ENCODE results near the gene ALDH7A1. TPM values are rescaled to one million over a fixed set of nuclear protein-coding genes. Genes with fewer than 3 reads are reported as not detected.

ALDH7A1 gene
- total RNA-seq, 1 donor from 2014 or later = 128 TPM

- Histone ChIP-seq H3K79me2 (ENCODE audit: low read depth) (peaks cover 16% of the 10 kb centered on the region), H3K27ac (no peak overlapping the region)
- no peak overlapping the region for H3K4me3 Mint-ChIP-seq
These were observed 11.3 kb downstream of the ALDH7A1 start for GRCh38 chr5:126583761-126584160.

GRCh38 chr5:126579716-126580115 is 15.3 kb downstream of the ALDH7A1 start:
- H4K20me1 ChIP-seq (ENCODE audit: low read depth) = no peaks in the 10 kb centered on the region
- no peak overlapping the region for H3K4me3 Mint-ChIP-seq
- no peak overlapping the region for H3K27ac Mint-ChIP-seq
- no peak overlapping the region for H3K27ac ChIP-seq
- no peaks in the 10 kb centered on the region for H3K9me3 ChIP-seq (ENCODE audit: low read depth)
- H3K36me3 ChIP-seq = peaks cover 32% of the 10 kb centered on the region
- H2AFZ ChIP-seq (replicated peaks) = no peak overlapping the region
- H3K36me3 Mint-ChIP-seq = peaks cover 33% of the 10 kb centered on the region
- H3F3A ChIP-seq (ENCODE audit: low read depth) = no peaks in the 10 kb centered on the region
- no peaks in the 10 kb centered on the region for H3K4me1 ChIP-seq
- no peak overlapping the region for H3K9ac ChIP-seq
- no peak overlapping the region for H3K4me3 ChIP-seq
- no peaks in the 10 kb centered on the region for H3K27me3 ChIP-seq
- no peak for DNase-seq (ENCODE audit: low spot score)
- no peak for TF ChIP-seq CTCF (IDR thresholded peaks at IDR 0.05)
- no peak for TF ChIP-seq EZH2phosphoT487 (IDR thresholded peaks at IDR 0.05)
- TF ChIP-seq EZH2 (IDR thresholded peaks at IDR 0.05) = no peak
- H3K9me3 Mint-ChIP-seq = no peaks in the 10 kb centered on the region
- H3K79me2 ChIP-seq (ENCODE audit: low read depth) = peaks cover 5% of the 10 kb centered on the region
- H3K4me2 ChIP-seq = no peak overlapping the region
- H3K4me1 Mint-ChIP-seq = no peaks in the 10 kb centered on the region
- no peaks in the 10 kb centered on the region for H3K27me3 Mint-ChIP-seq (ENCODE audit: insufficient read depth, low read depth)

More at GRCh38 chr5:126583761-126584160, 11.3 kb downstream of the ALDH7A1 start:
- Histone ChIP-seq H3F3A (ENCODE audit: low read depth) (no peaks in the 10 kb centered on the region), H3K36me3 (peaks cover 28% of the 10 kb centered on the region), H3K9ac (no peak overlapping the region), H2AFZ (replicated peaks) (no peak overlapping the region), H3K4me1 (no peaks in the 10 kb centered on the region), H3K27me3 (no peaks in the 10 kb centered on the region), H3K4me2 (no peak overlapping the region), H3K9me3 (ENCODE audit: low read depth) (no peaks in the 10 kb centered on the region), H4K20me1 (ENCODE audit: low read depth) (peaks cover 4% of the 10 kb centered on the region), H3K4me3 (no peak overlapping the region)
- Mint-ChIP-seq H3K9me3 (no peaks in the 10 kb centered on the region), H3K36me3 (peaks cover 36% of the 10 kb centered on the region), H3K4me1 (no peaks in the 10 kb centered on the region), H3K27ac (no peak overlapping the region), H3K27me3 (ENCODE audit: insufficient read depth, low read depth) (no peaks in the 10 kb centered on the region)
- DNase-seq (ENCODE audit: low spot score) = no peak
- TF ChIP-seq EZH2phosphoT487 (IDR thresholded peaks at IDR 0.05) (no peak), EZH2 (IDR thresholded peaks at IDR 0.05) (no peak), CTCF (IDR thresholded peaks at IDR 0.05) (no peak)

- Histone ChIP-seq H3K36me3 (peaks cover 22% of the 10 kb centered on the region), H3K4me1 (no peaks in the 10 kb centered on the region), H3K27ac (no peak overlapping the region), H3K79me2 (ENCODE audit: low read depth) (peaks cover 5% of the 10 kb centered on the region), H3K9ac (no peak overlapping the region), H3K9me3 (ENCODE audit: low read depth) (no peaks in the 10 kb centered on the region), H2AFZ (replicated peaks) (no peak overlapping the region), H3F3A (ENCODE audit: low read depth) (no peaks in the 10 kb centered on the region), H3K4me3 (no peak overlapping the region), H3K4me2 (no peak overlapping the region), H3K27me3 (no peaks in the 10 kb centered on the region), H4K20me1 (ENCODE audit: low read depth) (no peaks in the 10 kb centered on the region)
- Mint-ChIP-seq H3K27ac (no peak overlapping the region), H3K36me3 (peaks cover 27% of the 10 kb centered on the region), H3K27me3 (ENCODE audit: insufficient read depth, low read depth) (no peaks in the 10 kb centered on the region), H3K4me1 (no peaks in the 10 kb centered on the region), H3K4me3 (no peak overlapping the region), H3K9me3 (no peaks in the 10 kb centered on the region)
- DNase-seq (ENCODE audit: low spot score) = no peak
- no peak for TF ChIP-seq EZH2 (IDR thresholded peaks at IDR 0.05)
These were observed 17.6 kb downstream of the ALDH7A1 start for GRCh38 chr5:126577415-126577814.

GRCh38 chr5:126576974-126577373 is 18.0 kb downstream of the ALDH7A1 start:
- Mint-ChIP-seq H3K9me3 (no peaks in the 10 kb centered on the region), H3K36me3 (peaks cover 24% of the 10 kb centered on the region), H3K4me3 (no peak overlapping the region), H3K27ac (no peak overlapping the region), H3K4me1 (no peaks in the 10 kb centered on the region), H3K27me3 (ENCODE audit: insufficient read depth, low read depth) (no peaks in the 10 kb centered on the region)
- Histone ChIP-seq H3K27me3 (no peaks in the 10 kb centered on the region), H3K9me3 (ENCODE audit: low read depth) (no peaks in the 10 kb centered on the region), H3K4me2 (no peak overlapping the region), H3K4me3 (no peak overlapping the region), H3K27ac (no peak overlapping the region), H3K9ac (no peak overlapping the region), H3K79me2 (ENCODE audit: low read depth) (peaks cover 5% of the 10 kb centered on the region), H3K4me1 (no peaks in the 10 kb centered on the region), H3F3A (ENCODE audit: low read depth) (no peaks in the 10 kb centered on the region), H3K36me3 (peaks cover 17% of the 10 kb centered on the region), H4K20me1 (ENCODE audit: low read depth) (no peaks in the 10 kb centered on the region), H2AFZ (replicated peaks) (no peak overlapping the region)
- DNase-seq (ENCODE audit: low spot score) = no peak
- TF ChIP-seq CTCF (IDR thresholded peaks at IDR 0.05) (no peak), EZH2 (IDR thresholded peaks at IDR 0.05) (no peak), EZH2phosphoT487 (IDR thresholded peaks at IDR 0.05) (no peak)

Measured in neural progenitor cell (in vitro differentiated cells).